Activated CD4-positive, alpha-beta T cell treated with anti-CD3 and anti-CD28 coated beads for 1 hour (primary cell): ENCODE measurements around the gene EML5.
A peak's percentile ranks its signal among the peaks of the same experiment; 100 is the strongest.

ENCODE experiments used
- DNase-seq: peaks from one replicate; pipeline ENCODE4 v3.0.0-alpha.2; 2020

Gene EML5

DNA sequence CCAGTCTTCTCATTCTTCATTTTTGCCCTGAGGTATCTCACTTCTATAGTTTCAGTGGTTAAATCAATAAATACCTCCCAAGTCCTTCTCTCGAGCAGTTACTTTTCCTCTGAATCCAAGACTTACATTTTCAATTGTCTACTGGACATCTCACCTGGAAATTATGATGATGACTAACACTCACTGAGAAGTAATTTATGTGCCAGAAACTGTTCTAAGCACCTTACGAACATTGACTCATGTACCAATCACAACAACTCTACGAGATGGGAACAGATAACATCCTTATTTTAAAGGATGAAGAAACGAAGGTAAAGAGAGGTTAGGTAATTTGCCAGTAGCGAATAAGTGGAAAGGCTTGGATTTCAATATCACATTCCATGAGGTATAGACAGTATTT lies 94.1 kb downstream of the EML5 start:
- no peak for DNase-seq

DNA sequence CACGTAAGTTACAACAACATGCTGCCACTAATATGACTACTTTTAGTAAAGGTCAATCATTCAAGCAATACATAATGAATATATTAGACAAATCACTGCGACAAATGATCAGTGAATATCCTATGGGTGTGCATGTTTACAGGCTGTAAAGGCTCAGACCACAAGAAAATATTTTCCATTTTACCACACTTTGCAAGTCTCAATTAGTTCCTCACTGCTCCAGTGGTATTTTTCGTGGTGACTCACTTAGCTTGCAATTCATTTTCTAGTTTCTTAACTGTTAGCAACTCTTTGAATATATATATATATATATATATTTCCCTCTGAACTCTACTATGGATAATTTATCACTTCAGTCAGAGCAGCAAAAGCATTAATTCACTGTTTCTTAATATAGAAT lies 96.9 kb downstream of the EML5 start:
- no peak for DNase-seq

DNA sequence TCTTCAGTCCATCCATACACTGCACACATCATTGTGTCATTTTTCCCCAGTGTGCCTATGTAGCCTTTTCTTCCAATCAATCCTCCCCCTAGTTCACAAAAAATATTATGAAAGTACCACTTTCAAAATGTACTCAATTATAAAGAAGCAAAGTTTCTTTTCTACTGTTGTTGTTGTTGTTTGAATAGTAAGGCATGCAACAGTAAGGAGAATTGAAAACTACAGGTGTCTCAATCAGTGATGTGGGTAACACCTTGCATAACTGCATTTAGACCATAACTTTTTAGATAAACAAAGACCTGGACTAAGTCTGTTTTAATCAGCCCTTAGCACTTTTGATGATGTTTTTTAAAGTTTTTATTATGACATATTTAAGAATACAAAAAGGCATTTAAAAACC lies 104.4 kb downstream of the EML5 start:
- no peak for DNase-seq

DNA sequence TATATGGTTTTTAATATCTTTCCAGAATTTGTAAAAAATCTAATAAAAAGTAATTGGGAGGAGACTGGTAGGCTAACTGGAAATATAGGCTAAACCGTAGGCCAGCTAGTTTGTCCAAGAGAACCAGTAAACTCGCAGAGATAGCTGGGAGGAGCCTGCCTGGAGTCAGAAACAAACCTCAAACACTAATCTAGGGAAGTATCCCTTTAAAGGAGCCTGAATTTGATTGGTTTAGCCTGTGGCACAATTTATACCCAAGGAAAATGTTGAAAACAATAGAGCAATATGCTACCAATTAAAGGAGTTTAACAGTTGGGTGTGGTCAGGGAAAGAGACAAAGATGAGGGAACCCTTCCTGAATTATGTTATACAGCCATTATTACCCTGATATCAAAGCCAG lies 109.6 kb downstream of the EML5 start:
- DNase-seq = no peak

DNA sequence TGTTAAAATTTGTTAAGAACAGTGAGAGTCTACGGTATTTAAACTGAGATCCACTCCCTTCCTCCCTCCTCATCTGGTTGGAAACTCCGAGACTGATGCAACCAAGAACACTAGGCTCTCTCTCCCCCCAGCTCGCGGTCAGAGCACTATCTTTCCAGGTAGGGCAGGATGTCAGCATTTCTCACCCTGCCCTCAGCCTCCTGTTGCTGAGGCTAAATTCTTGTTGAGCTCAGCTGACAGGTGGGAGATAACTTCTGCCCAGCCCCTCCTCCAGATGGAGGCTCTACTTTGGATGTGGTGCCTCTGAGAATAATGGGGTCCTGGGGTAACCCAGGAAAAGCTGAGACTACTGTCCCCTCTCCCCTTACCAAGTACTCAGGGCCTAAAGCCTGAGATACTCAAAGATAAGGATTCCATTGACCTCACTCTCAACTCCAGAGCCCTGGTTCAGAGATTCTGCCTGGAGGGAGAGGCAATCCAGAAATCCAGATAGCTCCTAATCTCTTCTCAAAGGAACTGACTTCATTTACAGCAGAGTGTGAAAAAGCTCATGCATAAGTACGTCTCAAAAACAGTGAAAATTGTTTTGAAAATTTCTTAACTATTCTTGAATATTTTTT lies 110.1 kb downstream of the EML5 start:
- DNase-seq = no peak

DNA sequence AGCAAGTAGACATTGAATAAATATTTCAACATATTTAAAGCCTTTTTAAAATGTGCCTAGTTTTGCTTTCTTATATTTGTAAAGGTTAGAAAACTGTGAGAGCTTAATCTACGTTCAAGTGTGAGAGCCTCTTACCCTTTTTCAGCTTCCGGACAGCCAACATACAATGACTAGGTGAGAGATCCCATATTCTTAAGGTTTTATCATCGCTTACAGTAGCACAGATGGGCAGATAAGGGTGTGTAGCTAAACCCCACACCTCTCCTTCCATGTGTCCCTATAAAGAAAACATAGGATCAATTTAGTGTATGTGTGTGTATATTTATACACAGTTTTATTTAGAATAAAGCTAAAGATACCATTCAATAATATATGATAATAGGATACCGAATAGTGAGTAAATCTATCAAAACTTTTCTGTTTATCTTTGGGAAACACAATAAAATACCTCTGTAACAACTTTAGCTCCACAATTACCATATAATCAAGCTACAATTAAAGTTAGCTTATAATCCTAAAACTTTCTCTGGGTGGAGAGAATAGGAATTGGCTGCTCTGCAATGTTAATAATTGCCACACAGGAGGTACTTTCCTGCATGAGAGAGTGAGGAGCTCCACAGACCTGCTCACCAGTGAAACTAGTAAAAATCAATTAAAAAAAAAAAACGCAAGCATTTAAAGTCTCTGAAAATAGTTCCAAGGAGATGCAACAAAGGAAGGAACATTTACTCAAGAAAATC lies 110.8 kb downstream of the EML5 start:
- DNase-seq = no peak

DNA sequence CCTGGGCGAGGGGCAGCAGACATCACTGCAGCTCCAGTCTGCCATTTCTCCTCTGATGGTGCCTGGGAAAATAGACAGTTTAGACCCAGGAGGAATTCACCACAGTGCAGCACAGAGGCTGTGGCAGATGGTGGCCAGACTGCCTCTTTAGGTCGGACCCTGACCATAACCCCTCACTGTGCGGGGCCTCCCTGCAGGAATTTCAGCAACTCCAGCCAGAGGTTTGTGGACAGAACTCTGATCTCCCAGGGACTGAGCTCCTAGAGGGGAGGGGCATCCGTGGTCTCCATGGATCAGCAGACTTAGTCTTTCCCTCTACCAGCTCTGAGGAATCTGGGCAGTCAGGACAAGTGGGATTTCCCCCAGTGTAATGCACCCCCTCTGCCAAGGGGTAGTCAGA lies 123.4 kb downstream of the EML5 start:
- DNase-seq = no peak

DNA sequence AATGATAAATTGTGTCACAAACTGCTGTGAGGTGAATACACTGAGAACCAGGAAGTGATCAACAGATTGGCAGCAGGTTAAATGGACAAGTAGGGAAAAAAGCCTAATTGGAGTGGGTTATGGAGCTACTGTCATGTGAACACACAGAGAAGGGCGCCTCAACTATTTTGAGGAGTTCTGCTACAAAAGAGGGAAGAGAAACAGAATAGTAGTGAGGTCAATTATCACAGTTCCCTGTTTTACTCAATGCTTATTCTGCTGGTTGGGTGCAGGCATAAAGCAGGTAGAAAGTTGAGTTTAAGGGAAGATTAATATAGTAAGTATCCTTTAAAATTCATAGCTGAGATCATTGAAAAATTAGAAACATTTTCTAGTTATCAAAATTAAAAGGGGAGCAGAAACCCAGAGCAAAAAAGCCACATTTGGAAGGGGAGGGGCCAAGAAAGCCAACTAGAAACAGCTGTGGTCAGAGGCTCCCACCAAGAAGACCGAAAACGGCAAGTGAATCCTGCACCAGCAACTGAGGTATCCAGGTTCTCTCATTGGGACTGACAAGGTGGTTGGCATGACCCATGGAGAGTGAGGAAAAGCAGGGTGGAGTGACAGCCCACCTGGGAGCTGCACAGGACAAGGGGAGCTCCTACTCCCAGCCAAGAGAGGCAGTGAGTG lies 124.2 kb downstream of the EML5 start:
- DNase-seq = no peak

DNA sequence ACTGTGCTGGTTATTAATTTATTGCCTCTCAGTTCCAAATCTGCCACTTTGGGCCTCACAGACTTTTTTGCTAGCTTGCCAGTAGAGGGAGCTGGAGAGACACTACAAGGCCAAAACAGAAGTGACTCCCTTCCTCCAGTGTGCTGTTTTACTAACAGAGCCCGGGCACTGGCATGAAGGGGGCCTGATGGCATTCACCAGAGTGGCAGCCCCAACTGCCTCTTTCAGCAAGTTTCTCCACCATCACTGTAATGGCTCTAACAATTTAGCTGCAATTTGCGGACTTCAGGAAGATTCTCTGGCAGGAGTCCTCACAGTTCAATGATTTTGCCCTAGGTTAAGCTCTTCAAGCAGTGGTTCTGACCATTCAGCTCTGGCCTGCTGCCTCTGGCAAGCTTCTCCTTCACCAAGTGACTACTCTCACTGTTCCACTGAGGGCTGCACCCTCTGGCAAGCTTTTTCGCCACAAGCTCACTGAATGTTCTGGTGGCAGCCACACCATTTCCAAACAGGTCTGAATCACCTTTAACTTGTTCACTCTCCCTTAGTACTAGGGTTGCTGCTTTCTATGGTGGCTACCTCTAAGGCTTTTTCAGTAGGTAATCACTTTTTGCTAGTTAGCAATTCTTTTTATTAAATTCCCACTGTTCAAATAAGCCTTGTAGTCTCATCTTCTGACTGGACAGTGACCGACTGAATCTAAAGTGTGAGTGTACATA lies 125.0 kb downstream of the EML5 start:
- DNase-seq = peak; percentile 25

DNA sequence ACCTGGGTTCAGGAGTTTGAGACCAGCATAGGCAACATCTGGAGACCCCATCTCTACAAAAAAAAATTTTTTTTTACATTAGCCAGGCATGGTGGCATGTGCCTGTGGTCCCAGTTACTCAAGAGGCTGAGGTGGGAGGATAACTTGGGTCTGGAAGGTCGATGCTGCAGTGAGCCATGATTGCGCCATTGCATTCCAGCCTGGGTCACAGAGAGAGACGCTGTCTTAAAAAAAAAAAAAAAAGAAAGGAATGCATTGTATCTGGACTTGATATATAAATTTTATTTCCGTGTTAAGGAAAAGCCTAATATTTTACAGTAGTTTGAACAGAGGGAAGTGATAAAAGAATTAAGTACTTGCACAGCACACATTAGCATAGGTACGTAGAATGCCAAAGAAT lies 132.7 kb downstream of the EML5 start:
- no peak for DNase-seq

DNA sequence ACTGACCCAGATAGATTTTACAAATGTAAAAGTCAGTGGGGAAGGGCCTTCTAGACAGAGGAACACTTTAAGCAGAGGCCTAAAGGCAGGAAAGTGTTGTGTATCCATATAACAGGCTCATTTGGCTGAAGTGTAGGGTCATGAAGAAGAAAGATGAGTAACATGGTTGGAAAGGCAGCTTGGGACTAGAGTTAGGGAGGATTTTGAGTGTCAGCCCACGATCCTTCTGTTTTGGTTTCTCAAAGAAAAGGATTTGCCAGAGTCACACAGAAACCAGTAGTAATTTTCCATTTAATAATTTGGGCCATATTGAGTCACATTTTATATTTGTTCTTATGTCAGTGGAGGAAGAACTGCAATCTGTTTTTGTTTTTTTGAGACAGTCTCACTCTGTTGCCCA lies 153.5 kb downstream of the EML5 start:
- no peak for DNase-seq

DNA sequence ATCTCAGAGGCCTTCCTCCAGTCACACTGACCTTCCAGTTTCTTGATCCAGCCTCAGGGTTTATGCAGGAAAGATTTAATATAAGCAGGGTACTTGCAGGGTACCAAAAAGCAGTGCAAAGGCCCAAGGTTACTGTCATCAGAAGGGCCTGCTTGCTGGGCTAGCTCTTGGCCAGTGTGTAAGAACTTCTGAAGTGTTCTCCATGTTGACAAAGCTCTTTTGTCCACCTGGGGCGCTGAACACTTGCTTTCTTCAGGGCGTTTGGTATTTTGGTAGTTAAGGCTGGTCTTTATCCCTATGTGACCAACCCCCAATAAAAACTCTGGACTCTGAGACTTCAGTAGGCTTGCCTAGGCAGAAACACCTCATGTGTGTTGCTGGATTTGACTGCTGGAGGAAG lies 160.2 kb downstream of the EML5 start:
- DNase-seq = no peak

DNA sequence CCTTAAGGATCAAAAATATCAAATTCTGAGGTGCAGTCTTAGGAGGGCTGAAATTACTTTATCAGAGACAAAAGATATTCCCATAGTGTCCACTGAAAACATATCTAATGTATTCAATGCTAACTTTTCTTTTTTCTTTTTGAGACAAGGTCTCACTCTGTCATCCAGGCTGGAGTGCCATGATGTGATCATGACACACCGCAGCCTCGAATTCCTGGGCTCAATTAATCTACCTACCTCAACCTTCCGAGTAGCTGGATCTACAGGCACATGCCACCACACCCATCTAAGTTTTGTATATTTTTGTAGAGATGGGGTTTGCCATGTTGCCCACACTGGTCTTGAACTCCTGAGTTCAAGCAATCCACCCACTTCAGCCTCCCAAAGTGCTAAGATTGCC lies 161.7 kb downstream of the EML5 start:
- DNase-seq = no peak

DNA sequence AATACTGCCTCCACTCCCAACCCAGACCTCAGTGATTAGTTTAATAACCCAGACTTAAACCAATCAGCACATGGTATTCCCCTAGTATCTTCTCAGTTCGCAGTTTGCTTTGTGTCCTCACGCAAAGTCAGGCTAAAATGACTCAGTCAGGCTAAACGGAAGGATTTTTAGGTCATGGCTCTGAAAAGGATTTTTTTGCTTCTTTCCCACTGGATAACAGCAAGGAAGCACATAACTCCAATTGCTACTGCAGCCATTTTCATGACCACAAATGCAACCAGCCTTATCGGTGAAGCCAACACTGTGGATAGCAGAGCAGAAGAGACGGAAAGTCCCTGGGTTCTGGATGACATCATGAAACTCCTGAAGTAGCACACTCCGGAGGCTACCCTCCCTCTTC lies 162.2 kb downstream of the EML5 start:
- no peak for DNase-seq

DNA sequence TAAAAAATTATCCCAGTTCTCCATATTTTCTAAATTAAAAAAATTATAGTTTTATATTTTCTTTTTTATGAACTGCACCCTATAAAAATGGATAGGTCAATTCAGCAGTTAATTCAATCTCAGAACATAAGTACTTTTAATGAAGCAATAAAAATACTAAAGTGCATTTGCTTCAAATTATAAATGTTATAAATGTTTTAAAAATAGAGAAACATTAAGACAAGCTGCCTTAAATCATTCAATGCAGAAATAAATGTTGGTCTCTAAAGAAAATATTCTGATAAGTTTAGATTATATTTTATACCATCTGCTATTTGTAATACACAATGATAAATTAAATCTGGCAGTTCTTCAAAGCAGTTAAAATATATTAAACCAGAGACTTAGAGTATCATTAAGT lies 164.3 kb downstream of the EML5 start:
- DNase-seq = no peak

DNA sequence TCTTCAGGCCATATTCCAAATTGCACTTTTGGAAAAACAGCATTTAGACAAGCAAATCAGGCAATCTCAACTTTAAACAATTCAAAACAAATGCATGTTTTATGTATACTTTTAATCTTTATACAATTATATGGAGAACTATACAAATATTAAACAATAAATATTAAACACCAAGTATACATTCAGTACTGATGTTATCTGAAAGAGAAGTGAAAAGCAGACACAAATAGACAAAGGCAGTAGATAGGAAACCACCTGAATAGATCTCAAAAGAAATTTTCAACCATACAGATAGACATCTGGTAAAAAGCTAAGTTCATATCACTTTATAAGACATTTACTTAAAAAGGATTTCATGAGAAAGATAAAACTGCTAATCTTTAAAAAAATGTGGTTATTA lies 164.7 kb downstream of the EML5 start:
- no peak for DNase-seq

DNA sequence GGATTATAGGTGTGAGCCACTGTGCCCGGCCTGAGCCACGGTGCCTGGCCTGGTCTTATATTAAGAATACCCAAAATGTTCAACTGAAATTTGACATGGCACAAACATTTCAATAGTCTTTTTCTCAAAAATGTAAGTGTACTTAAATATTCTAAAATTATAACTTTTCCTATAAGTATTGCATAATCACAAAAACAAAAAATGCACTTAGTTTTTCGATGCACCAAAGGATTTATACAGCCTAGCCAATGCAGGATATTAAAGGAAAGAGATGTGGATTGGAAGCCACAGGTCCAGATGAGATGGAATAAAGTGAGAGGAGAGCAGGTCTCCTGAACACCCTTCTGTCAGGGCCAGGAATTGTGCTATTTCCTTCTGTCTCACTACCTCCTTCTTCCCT lies 167.1 kb downstream of the EML5 start:
- no peak for DNase-seq

DNA sequence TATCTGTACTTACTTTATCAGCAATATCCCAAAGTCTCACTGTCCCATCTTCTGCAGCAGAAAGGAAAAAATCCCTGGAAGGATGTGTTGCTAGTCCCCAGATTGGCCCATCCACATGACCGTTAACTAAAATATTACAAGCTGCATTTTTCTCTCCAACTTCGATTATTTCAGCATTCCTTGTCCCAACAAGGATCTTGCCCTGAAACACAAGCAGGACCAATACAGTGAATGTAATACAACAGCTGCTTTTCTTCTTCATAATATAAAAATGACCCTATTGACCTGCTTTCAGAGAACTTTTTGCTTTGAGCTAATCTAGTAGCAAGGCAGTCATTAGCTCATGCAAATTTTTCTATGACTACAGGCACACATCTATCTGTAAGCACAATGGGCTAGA lies 171.7 kb downstream of the EML5 start:
- no peak for DNase-seq

DNA sequence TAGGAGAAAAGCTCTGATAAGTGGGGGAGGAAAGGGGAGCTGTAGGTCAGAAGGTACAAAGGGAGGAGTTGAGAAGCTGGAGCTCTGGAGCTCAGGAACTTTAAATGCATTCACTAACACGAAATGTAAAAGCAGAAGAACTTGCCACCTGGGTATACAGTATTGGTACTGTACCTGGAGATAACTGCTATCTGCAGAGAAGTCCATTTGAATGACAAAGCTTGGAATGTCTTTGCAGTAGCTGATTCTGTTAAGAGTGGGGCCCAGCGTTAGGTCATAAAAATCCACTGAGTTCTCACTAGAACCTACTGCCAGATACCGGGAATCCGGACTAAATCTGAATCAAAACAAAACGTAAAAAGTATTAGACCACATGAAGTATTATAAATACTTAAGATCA lies 174.3 kb downstream of the EML5 start:
- DNase-seq = no peak

DNA sequence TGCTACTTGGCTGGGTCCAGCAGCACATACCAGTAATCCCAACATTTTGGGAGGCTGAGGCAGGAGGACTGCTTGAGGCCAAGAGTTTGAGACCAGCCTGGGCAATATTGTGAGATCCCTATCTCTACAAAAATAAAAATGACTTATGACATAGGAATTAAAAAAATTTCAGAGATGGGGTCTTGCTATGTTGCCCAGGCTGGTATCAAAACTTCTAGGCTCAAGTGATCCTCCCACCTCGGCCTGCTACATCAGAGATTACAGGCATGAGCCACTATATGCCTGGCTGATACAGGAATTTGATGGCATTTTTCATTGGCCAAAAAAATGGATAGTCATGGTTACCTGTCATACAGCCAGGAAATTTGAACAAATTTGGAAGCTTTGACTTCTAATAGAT lies 175.3 kb downstream of the EML5 start:
- no peak for DNase-seq

DNA sequence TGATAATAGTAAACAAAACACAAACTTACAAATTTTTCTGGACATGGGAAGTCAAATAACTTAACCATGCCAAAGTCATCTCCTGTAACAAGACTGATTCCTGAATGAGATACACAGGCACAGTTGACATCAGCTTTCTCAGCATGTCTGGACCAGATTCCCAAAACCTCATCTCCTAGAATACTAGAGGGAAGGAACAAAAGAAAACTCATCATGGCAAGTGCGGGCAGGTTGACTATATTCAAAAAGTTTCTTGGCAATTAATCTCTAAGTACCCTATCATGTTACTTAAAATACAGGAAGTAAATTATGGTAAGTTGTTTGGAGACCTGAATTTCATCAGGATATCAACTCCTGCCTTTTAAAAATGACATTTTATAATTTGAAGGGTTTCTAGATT lies 176.1 kb downstream of the EML5 start:
- no peak for DNase-seq

DNA sequence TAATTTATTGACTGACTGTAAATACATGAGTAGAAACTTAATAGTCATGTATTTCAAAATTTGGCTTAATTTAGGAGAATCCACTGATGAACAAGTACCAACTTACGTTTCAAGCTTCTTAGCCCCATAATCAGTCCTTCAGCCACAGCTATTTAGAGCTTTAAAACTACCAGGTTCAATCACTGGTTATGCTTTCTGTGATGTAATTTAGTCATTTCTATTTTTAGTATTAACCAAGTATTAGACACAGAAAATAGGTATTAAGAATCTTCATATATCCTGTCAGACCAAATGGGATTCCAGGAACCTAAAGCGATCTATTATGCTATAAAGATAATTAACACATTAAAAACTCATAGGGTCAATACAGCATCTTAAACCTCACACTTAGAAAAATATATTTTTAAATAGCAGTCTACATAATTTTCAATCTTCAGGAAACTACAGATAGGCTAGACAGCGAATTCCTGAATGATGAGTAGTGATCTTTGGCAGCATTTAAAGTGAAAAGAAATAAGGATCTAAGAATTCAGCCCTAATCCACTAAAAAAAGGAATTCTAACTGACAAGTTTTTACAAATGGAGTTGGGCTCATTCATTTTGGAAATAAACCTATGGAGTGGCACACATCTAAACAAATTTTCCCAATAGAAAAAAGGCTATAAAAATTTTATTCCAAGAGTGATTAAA lies 178.4 kb downstream of the EML5 start:
- no peak for DNase-seq

DNA sequence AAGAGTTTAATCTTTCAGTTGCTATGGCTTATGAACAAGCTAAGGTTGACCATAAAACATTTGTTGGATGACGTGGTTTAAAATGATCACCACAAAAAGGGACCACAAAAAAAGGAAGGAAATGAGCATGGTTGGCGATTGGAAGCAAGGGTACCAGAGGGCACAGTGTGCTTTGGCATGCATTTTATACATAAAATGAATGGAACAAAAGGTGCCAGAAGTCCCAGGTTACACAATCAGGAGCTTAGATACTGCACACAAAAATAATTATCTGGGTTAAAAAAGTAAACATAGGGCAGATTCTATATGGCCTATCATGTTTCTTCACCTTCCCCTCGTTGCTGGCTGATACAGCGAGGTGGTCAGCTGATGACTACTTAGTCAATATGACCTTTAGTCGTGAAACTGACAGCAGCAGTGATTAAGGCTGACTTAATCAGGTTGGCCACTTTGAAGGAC lies 179.2 kb downstream of the EML5 start:
- no peak for DNase-seq
